GM18868 (cell line): ENCODE data around the gene PIP5K1C.

ENCODE experiments used
- ATAC-seq: cut with Tn5 transposase; IDR thresholded peaks from one replicate; pipeline ENCODE4 v1.9.1; 2021; ENCODE audit warnings: mild to moderate bottlenecking, moderate library complexity; ENCODE audit not compliant: unreplicated experiment

PIP5K1C gene

DNA sequence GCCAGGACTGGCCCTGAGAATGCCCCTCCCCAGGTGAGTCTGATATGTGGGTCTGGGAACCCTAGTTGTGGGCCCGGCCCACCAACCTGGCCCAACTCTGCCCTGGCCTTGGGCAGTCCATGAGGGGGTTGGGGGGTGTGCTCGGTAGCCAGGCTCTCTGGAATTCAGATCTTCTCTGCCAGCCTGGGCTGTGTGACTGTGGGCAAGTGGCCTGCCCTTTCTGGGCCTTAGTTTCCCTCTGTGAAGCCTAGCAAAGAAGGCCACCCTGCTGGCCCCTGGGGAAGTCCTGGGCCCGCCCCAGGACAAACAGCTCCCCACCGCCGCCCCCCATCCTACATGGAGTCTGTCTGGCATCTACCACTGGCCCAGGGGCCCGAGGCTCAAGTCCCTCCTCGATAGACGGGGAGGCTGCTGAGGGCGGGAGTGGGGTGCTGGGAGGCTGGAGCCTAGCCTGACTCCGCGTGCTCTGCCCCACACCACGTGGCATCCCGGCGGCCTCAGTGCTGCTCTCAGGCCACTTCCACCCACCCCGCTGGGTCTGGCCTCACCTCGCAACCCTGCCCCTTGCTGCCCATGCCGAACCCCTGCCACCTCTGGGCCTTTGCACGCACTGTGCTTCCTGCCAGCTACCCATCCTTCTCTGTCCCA lies 85.3 kb downstream of the PIP5K1C start:
- no peak for ATAC-seq

DNA sequence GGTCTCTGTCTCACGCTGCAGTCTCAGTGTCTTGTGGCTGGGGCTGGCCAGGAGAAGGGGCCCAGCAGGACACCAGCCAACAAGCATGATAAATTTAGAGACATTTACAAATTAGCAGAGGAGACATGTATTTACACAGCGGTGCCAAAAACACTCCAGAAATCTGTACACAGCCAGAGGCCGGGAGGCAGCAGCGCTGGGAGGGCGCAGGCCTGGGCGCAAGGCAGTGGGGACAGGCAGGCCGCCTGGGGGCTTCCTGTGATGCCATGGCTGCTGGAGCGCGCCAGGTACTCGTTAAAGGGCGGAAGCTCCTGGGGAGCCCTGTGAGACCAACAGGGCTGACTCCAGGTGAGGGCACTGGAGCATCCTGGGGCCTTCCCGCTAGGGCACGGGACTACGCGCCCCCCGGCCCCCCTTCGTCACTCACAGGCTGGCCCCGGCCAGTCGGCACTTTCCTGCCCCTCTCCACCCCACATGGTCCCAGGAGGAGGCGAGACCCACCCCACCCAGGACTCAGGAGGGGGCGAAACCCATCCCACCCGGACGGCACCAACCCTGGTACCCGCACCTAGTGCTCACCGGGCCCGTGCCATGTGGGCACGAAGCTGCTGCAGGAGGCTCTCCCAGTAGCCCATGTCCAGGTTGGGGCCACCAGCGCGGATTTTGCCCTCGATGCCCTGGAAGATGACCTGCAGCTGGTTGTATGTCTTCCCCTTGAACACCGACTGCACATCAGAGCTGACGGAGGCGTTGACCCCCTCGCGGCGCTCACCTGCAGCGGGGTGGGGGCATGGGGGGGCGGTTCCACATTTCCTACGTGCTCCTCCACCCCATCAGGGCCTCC lies 86.2 kb downstream of the PIP5K1C start:
- ATAC-seq = no peak

DNA sequence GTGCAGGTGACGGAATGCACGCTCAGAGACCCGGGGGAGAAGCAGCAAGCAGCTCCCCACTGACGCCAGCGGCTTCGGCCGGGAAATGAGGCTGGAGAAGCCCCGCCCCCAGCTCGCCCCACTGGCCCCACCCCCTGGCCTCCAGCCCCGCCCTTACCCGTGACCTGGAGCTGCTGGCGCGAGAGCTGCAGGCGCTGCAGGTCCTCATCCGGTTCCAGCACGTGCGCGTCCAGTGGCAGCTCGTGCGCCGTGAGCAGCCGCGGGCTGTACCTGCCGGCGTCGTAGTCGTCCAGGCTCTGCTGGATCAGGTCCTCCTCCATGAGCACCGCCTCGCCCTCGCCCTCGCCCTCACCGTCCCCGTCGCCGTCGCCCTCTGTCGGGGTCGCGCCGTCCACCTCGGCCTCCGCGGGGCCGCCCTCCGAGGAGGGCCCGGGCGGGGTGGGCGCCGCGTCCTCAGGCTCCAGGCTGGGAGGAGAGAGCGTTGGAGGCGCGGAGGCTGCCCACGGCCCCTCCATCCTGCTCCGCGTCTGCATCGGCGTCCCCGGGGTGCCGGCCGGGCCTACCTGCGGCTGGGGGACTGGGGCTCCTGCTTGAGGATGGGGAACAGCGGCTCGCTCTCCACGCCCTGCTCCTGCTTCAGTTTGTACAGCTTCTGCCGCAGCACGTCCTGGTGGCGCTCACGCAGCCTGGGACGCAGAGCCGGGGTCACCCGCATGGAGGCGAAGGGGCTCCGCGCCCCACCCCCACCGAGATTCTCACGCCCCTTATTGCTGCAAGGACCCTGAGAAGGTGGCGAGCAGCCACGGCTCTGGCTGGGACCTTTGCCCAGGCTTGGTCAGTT lies 87.1 kb downstream of the PIP5K1C start:
- ATAC-seq = no peak

- ATAC-seq = no peak
Observed at GRCh38 chr19:3612330-3612729, 87.9 kb downstream of the PIP5K1C start.

DNA sequence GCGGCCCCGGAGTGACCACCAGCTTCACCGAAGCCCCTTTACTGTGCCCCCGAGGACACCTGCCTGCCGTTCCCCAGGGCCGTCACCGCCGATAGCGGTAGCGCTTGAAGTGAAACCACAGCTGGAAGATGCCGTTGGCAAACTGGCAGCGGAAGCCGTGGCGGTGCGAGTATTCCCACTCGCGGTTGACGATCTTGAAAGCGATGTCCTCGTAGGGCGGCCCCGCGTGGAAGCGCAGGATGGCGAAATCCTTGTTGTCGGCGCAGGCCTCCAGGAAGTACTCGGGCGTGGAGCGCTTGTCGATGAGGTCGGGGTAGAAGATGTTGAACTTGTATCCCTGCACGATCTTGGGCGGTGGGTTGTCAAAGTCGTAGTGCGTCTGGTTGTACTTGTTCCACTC lies 88.4 kb downstream of the PIP5K1C start:
- ATAC-seq = no peak

GRCh38 chr19:3610745-3611717 lies 89.2 kb downstream of the PIP5K1C start:
- ATAC-seq = no peak

DNA sequence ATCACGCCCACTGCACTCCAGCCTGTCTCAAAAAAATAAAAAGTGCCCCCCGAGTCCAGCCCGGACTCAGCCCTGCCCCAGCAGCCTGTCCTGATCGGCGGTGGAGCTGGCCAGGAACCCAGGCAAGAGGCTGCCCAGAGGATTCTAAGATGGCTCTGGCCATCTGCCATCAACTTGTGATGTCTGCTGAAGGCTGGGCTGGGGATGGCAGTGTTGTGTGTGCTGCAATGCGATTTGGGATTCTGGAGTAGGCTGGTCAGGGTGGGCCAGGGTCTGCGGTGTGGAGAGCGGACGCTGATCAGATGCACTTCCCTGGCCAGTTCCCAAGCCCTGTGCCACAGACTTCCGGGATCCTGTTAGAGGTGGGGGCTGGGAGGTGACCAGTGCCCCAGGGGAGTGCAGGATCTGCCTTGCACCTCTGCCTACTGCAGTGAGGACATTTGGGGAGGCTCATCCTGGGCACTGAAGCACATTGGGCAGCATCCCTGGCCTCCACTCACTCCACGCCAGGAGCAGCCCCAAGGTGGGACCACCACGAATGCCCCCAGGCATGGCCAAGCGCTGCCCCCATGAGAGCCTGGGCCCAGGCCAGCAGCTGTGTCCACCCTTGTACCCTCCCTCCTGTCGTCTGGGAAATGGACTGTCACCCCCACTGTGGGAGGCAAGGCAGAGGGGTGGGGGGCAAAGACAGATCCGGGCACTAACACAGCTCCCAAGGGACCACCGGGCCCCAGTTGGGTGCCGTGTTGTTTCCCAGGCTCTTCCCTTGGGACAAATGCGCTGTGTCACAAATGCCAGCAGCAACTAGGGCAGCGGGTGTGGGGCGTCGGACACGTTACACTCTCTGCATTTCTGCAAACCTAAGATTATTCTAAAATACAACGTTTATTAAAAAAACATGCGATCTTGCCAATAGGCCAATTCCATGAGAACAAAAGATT lies 90.2 kb downstream of the PIP5K1C start:
- no peak for ATAC-seq

GRCh38 chr19:3608750-3609322 lies 91.4 kb downstream of the PIP5K1C start:
- ATAC-seq = no peak

DNA sequence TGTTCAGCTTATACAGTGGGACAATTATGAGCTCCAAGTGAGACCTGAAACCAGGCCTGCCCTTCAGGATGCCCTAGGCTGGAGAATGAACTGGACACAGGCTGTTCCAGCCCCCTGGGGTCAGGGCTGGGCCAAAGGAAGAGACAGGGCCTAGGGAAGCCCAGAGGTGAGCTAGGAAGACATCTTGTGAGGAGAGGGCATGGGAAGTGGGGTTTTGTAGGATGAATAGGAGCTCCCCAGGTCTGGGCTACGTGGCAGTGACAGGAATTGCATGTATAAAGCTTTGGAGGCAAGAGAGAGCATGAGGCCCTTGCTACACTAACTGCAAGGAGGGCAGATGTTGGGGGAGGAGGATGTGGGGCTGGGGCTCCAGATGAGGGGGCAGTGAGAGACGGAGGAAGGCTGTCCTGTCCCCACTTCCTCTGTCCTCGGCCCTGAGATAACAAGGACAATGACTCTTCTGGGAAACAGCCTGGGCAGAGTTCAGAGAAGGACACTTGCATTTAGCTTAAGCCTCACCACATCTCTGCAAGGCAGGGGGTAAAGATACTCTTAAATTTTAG lies 92.1 kb downstream of the PIP5K1C start:
- no peak for ATAC-seq

GRCh38 chr19:3607303-3608078 lies 92.8 kb downstream of the PIP5K1C start:
- ATAC-seq = no peak

DNA sequence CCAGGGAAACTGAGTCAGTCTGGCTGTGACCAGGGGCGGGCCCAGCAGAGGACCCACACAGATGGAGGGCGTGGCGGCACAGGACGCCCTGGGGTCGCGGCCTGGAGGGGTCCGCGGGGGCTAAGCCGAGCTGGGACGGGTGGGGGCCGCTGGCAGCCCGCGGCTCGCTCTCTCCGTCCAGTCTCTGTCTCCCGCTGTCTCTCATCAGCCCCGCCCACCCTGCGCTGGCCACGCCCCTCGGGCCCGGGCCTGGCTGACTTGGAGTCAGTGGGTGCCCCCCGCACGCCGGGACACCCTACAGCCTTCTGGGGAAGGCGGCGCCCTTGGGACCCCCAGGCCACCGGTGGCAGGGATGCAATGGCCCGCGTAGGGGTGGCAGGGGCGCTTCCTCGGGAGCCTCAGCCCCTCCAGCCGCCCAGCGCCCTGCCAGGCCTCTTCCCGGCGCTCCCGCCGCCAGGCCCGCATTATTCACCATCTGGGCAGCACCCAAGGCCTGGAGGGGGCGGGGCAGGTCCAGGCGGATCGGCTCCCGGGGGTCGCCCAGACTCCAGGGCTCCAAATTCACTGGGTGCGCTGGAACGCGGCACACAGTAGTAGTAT lies 93.5 kb downstream of the PIP5K1C start, which contains the start of gene TBXA2R:
Gene TBXA2R, minus strand, starts transcription at position 186 of the 600 bp plus-strand sequence. CDS start 6,241 bp downstream, outside the sequence.
- no peak for ATAC-seq

DNA sequence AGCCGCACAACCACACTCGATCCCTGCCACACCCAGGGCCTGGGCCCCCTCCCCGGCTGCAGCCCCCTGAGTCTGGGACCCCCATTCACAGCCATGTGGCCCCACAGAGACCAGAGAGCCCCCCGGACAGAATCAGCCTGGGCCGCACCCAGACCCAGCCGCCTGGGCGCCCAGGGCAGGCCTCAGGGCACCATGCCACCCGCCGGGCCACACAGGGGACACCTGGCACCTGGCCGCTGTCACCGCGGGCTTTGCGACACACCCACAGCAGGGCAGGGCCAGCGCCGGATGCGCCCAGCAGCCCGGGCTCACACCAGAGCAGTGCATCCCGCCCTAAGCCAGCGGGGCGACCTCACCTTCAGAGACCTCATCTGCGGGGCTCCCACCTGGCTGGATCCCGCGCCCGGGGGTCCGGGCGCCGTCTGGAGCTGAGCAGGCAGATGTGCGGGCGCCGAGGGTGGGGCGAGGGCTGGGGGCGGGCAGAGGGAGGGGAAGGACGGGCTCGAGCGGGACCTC lies 94.0 kb downstream of the PIP5K1C start:
- no peak for ATAC-seq

DNA sequence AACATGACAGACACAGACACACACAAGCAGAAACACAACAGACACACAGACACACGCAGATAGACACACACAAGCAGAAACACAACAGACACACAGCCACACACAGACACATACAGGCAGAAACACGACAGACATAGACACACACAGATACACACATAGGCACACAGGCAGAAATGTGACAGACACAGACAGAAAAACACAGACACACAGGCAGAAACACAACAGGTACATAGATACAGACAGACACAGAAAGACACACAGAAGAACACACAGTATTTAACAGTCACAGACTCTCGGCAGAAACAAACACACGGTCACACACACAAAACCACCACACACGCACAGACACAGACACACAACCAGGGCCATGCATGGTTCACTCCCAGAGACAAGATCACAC lies 94.5 kb downstream of the PIP5K1C start:
- no peak for ATAC-seq

GRCh38 chr19:3605361-3605760 lies 94.9 kb downstream of the PIP5K1C start:
- no peak for ATAC-seq

- ATAC-seq = no peak
Observed at GRCh38 chr19:3604987-3605343, 95.3 kb downstream of the PIP5K1C start.

DNA sequence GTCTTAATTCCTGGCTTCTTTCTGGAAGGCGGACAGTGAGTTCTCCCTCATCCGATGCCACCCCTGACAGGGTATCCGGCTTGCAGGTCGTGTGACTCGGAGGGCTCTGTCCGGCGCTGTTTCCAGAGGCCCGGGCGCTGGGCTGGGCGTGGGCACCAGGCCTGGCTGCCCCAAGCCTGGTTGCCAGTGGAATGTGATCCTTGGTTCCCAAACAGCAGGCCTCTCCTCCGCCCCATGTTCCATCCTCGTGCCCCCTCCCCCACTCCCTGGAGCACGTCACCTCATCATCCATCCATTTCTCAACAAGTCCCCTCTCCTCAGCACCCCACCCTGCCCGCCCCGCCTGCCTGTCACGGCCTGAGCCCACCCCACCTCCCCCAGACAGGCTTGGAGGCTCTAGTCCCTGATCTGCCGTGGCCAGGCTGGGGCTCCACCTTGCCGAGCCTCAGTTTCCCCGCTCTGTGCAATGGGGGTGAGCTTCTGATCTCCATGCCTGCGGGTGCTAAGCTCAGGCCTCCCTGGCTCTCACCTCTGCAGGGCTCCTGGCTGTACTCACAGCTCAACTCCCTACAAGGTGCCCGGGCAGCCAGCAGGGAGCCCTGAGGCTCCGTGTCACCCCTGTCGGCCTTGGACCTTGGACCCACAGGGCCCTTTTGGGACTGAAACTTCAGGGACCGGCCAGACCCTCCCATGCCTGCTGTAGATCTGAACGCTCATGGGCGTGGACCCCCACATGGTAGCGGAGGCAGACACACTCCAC lies 95.9 kb downstream of the PIP5K1C start:
- ATAC-seq = no peak
